ENCODE measurements around the gene EEFSEC.

GRCh38 chr3:128236657-128237056 is 83.4 kb downstream of the EEFSEC start:
- TF ChIP-seq CTCF (conservative IDR thresholded peaks at IDR 0.05; ENCODE audit: low read length): no peak
- no peak for TF ChIP-seq EZH2phosphoT487 (IDR thresholded peaks at IDR 0.05; ENCODE audit: borderline replicate concordance, low read depth, low read length)

Data from OCI-LY7 (cell line).